Epithelial cell of prostate (primary cell): ENCODE results near the gene DAP.

ENCODE experiments used
- DNase-seq: peaks from one replicate; pipeline ENCODE4 v3.0.0-alpha.2; 2011; ENCODE audit warnings: low read depth, low spot score
- H3K27ac ChIP-seq: fragments of 450-650 bp; 2 replicates; pipeline ENCODE4 v1.5.1; 2017; ENCODE audit warnings: mild to moderate bottlenecking

The DAP gene

GRCh38 chr5:10695759-10696543 lies 65.1 kb downstream of the DAP start:
- no peak overlapping the region for H3K27ac ChIP-seq
- DNase-seq: no peak

GRCh38 chr5:10695055-10695649 lies 65.9 kb downstream of the DAP start:
- no peak for DNase-seq

GRCh38 chr5:10691826-10692785 lies 68.9 kb downstream of the DAP start:
- no peak overlapping the region for H3K27ac ChIP-seq
- DNase-seq: no peak

More at GRCh38 chr5:10695055-10695649, 65.9 kb downstream of the DAP start:
- H3K27ac ChIP-seq: no peak overlapping the region

- no peak overlapping the region for H3K27ac ChIP-seq
- DNase-seq: no peak
Measured at GRCh38 chr5:10690460-10691440, 70.3 kb downstream of the DAP start.

- DNase-seq: no peak
- H3K27ac ChIP-seq: no peak overlapping the region
Measured at GRCh38 chr5:10689391-10690081, 71.5 kb downstream of the DAP start.

- H3K27ac ChIP-seq: no peak overlapping the region
- DNase-seq: no peak
Measured at GRCh38 chr5:10688651-10689171, 72.3 kb downstream of the DAP start.

GRCh38 chr5:10686890-10687289 lies 74.1 kb downstream of the DAP start:
- no peak overlapping the region for H3K27ac ChIP-seq
- no peak for DNase-seq

GRCh38 chr5:10685115-10685521 lies 75.9 kb downstream of the DAP start:
- DNase-seq: no peak
- H3K27ac ChIP-seq: no peak overlapping the region

GRCh38 chr5:10684303-10685086 lies 76.5 kb downstream of the DAP start:
- DNase-seq: no peak
- no peak overlapping the region for H3K27ac ChIP-seq

- DNase-seq: no peak
- no peak overlapping the region for H3K27ac ChIP-seq
Measured at GRCh38 chr5:10682801-10683525, 78.1 kb downstream of the DAP start.

GRCh38 chr5:10681731-10682679 lies 79.0 kb downstream of the DAP start:
- no peak for DNase-seq
- H3K27ac ChIP-seq: no peak overlapping the region

GRCh38 chr5:10680876-10681481 lies 80.1 kb downstream of the DAP start:
- no peak for DNase-seq
- H3K27ac ChIP-seq: no peak overlapping the region

- no peak for DNase-seq
Measured at GRCh38 chr5:10679336-10679988, 81.6 kb downstream of the DAP start.

GRCh38 chr5:10678244-10678643 lies 82.8 kb downstream of the DAP start:
- DNase-seq: no peak
- no peak overlapping the region for H3K27ac ChIP-seq

More at GRCh38 chr5:10679336-10679988, 81.6 kb downstream of the DAP start:
- H3K27ac ChIP-seq: no peak overlapping the region

- no peak for DNase-seq
Measured at GRCh38 chr5:10677533-10677932, 83.5 kb downstream of the DAP start.

More at GRCh38 chr5:10677533-10677932, 83.5 kb downstream of the DAP start:
- H3K27ac ChIP-seq: no peak overlapping the region
